Measurements from ENCODE around the gene TMEM41B. TPM values are rescaled to one million over a fixed set of nuclear protein-coding genes. Genes with fewer than 3 reads are reported as not detected.
"Not testable (repeated sequence)": the region's sequence is repeated elsewhere in the genome, so short reads cannot be mapped to it uniquely, and the experiment has no call there.

The TMEM41B gene
- total RNA-seq, 2 donors from 2014 or later: 41.7 to 64.5 TPM

- peaks cover 3% of the 10 kb centered on the region for H3K4me1 ChIP-seq
- no peak for TF ChIP-seq CTCF (IDR thresholded peaks at IDR 0.05)
- no peaks in the 10 kb centered on the region for H3K9me3 ChIP-seq
- no peaks in the 10 kb centered on the region for H3K27me3 ChIP-seq
- intact Hi-C loops (cut with DNase I): no loop called here
- DNase-seq: no peak
- no peak overlapping the region for H3K4me3 ChIP-seq
- no peaks in the 10 kb centered on the region for H3K36me3 ChIP-seq
- H3K27ac ChIP-seq: no peak overlapping the region
- H3K9ac ChIP-seq (ENCODE audit: low read depth in 2 of 2, low read length in 2 of 2): no peak overlapping the region
Measured at GRCh38 chr11:9320047-9320446, 5.7 kb upstream of the TMEM41B start.

DNA sequence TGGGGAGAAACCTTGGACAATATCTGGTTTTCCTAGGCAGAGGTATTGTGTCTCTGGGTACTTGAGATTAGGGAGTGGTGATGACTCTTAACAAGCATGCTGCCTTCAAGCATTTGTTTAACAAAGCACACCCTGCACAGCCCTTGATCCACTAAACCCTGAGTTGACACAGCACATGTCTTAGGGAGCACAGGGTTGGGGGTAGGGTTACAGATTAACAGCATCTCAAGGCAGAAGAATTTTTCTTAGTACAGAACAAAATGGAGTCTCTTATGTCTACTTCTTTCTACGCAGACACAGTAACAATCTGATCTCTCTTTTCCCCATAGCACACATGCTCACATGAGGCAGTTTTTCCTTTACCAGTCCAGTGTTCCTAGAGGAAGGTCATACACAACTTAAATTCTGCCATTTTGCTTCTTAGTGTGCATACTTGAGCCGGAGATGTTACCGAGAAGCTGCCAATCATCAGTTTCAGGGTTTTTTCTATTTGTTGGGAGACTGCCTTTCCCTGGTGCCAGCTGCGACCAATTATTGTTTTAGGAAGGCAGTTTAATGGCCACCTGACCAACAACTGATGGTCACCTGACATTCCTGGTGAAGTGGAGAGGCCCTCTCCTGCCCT, 5.1 kb upstream of the TMEM41B start:
- not testable (repeated sequence) for H3K9ac ChIP-seq (ENCODE audit: low read depth in 2 of 2, low read length in 2 of 2); DNase-seq; H3K4me3 ChIP-seq; H3K9me3 ChIP-seq; H3K27ac ChIP-seq; H3K4me1 ChIP-seq; H3K36me3 ChIP-seq; H3K27me3 ChIP-seq
- intact Hi-C loops (cut with DNase I): loop anchor here (10.0 kb wide), 1 partner anchor 45 kb away; no protein-coding TSS in a partner anchor

- not testable (repeated sequence) for H3K9ac ChIP-seq (ENCODE audit: low read depth in 2 of 2, low read length in 2 of 2); H3K4me1 ChIP-seq; H3K9me3 ChIP-seq; H3K36me3 ChIP-seq; H3K4me3 ChIP-seq; DNase-seq; H3K27me3 ChIP-seq; H3K27ac ChIP-seq
- intact Hi-C loops (cut with DNase I): loop anchor here (10.0 kb wide), 1 partner anchor 46 kb away; no protein-coding TSS in a partner anchor
Measured at GRCh38 chr11:9318442-9319376, 4.3 kb upstream of the TMEM41B start.

DNA sequence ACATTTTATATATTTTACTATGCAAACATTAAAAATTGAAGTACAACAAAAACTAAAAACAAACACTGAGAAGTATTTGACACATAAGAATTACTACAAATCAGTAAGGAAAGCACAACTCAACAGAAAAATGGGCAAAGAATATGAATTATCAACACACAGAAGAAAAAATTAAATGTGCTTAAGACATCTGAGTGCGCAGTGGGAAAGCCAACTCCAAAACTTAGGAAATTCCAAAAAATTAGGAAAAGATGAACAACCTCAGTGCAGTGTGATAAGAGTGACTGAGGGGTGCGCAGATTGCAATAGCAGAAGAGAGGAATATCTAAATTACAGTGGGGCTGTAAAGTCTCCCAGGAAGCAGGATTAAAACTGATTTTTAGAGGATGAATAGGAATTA, 1.9 kb upstream of the TMEM41B start:
- Histone ChIP-seq H3K4me1 (peaks cover 5% of the 10 kb centered on the region), H3K36me3 (no peaks in the 10 kb centered on the region), H3K27ac (no peak overlapping the region), H3K27me3 (no peaks in the 10 kb centered on the region), H3K9me3 (no peaks in the 10 kb centered on the region), H3K9ac (ENCODE audit: low read depth in 2 of 2, low read length in 2 of 2) (no peak overlapping the region), H3K4me3 (no peak overlapping the region)
- intact Hi-C loops (cut with DNase I): loop anchor here (10.0 kb wide), 1 partner anchor 48 kb away; no protein-coding TSS in a partner anchor
- no peak for TF ChIP-seq CTCF (IDR thresholded peaks at IDR 0.05)
- no peak for DNase-seq

GRCh38 chr11:9315078-9315688, 790 bp upstream of the TMEM41B start:
- TF ChIP-seq CTCF (IDR thresholded peaks at IDR 0.05): no peak
- intact Hi-C loops (cut with DNase I): loop anchor here (10.0 kb wide), 1 partner anchor 50 kb away; no protein-coding TSS in a partner anchor

GRCh38 chr11:9313648-9314290, 624 bp downstream of the TMEM41B start:
- intact Hi-C loops (cut with DNase I): loop anchor here (10.0 kb wide), 1 partner anchor 51 kb away; no protein-coding TSS in a partner anchor
- Histone ChIP-seq H3K36me3 (no peaks in the 10 kb centered on the region), H3K27ac (peak overlapping the region; percentile 80), H3K9ac (ENCODE audit: low read depth in 2 of 2, low read length in 2 of 2) (peak overlapping the region; percentile 91 to 93), H3K4me3 (peak overlapping the region; percentile 81), H3K9me3 (no peaks in the 10 kb centered on the region), H3K27me3 (no peaks in the 10 kb centered on the region), H3K4me1 (peaks cover 5% of the 10 kb centered on the region)
- peak; percentile 32 for DNase-seq
- TF ChIP-seq CTCF (IDR thresholded peaks at IDR 0.05): no peak

More at GRCh38 chr11:9315078-9315688, 790 bp upstream of the TMEM41B start:
- no peaks in the 10 kb centered on the region for H3K9me3 ChIP-seq
- DNase-seq: no peak
- H3K4me1 ChIP-seq: peaks cover 5% of the 10 kb centered on the region
- H3K27ac ChIP-seq: peak overlapping the region; percentile 80
- peak overlapping the region; percentile 81 for H3K4me3 ChIP-seq
- H3K27me3 ChIP-seq: no peaks in the 10 kb centered on the region
- H3K36me3 ChIP-seq: no peaks in the 10 kb centered on the region
- H3K9ac ChIP-seq (ENCODE audit: low read depth in 2 of 2, low read length in 2 of 2): peak overlapping the region; percentile 46 to 65
